Limb (tissue), 2 donors: Measurements from ENCODE around the gene MAP1A.

Source experiments
- DNase-seq, 2 donors: peaks; one replicate each; pipeline ENCODE4 v3.0.0-alpha.2; 2016; ENCODE audit errors: extremely low spot score in 2 of 2

Gene MAP1A

GRCh38 chr15:43517354-43518196 lies at the start of gene MAP1A:
Gene MAP1A (plus strand): TSS chr15:43517608. CDS start chr15:43521474, 3,866 bp downstream.
- peak; percentile 75 to 91 for DNase-seq

DNA sequence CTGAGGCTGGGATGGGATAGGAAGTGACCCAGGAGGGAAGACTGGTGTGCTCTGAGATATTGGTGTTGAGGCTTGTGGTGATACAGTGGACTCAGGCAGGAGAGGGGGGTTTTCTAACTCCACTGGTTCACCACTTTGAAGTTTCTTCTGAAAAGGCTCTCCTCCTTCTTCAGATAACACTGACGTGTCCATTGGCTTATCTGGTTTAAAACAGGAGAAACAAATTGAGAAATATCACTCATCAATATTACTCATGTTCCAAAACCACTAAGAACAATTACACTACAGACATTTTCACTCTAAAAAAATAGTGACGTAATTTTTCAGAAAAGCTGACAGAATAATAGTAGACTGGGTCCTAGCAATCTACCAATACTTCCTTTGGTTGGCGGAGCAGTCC lies 47.5 kb upstream of the MAP1A start:
- DNase-seq = no peak

GRCh38 chr15:43471975-43472374 lies 45.4 kb upstream of the MAP1A start:
- DNase-seq = no peak

DNA sequence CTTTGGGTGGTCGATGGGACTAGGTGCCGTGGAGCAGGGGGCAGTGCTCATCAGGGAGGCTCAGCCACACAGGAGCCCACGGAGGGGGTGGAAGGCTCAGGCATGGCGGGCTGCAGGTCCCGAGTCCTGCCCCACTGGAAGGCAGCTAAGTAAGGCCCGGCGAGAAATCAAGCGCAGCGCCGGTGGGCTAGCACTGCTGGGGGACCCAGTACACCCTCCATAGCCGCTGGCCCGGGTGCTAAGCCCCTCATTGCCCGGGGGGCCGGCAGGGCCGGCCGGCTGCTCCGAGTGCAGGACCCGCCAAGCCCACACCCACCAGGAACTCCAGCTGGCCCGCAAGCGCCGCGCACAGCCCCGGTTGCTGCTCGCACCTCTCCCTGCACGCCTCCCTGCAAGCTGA lies 43.5 kb upstream of the MAP1A start:
- DNase-seq = no peak

- DNase-seq = no peak
Measured at GRCh38 chr15:43483297-43484128, 33.9 kb upstream of the MAP1A start.

DNA sequence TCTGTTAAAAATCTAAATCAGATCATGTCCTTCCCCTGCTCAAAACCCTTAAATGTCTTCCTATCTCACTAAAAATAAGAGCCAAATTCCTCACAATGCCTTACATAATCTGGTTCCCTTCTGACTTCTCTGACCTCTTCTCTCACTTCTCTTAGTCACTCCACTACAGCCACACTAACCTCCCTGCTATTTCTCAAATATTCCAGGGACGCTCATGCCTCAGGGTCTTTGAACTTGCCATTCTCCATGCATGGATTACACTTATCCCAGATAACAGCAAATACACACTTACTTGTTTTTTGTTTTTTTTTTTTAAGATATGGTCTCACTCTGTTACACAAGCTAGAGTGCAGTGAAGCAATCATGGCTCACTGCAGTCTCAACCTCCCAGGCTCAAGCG lies 33.0 kb upstream of the MAP1A start:
- no peak for DNase-seq

DNA sequence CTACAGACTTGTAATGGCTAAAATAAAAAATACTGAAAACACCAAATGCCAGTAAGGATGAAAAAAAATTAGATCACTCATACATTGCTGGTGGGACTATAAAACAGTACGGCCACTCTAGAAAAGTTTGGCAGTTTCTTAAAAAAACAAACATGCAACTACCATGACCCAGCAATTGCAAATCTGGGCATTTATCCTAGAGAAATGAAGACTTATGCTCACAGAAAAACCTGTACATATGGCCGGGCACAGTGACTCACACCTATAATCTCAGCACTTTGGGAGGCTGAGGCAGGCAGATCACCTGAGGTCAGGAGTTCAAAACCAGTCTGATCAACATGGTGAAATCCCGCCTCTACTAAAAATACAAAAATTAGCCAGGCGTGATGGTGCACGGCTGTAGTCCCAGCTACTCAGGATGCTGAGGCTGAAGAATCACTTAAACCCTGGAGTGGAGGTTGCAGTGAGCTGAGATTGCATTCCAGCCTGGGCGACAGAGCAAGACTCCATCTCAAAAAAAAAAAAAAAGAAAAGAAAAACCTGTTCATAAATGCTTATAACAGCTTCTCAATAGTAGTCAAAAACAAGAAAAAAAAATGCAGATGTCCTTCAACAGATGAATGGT lies 30.0 kb upstream of the MAP1A start:
- no peak for DNase-seq

DNA sequence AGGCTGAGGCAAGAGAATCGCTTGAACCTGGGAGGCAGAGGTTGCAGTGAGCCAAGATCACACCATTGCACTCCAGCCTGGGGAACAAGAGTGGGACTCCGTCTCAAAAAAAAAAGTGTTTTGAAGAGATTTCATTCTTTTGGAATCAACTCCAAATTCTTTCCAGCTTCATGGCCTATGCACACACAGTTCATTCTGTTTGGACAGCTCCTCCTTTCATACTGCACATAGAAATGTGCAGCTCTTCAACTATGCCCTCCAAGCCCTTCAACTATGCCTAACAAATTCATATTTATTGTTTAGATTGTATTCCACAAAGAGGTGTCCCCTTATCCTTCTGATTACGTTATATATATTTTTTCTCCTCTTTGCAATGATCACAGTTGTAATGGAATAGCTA lies 28.6 kb upstream of the MAP1A start:
- DNase-seq = no peak

DNA sequence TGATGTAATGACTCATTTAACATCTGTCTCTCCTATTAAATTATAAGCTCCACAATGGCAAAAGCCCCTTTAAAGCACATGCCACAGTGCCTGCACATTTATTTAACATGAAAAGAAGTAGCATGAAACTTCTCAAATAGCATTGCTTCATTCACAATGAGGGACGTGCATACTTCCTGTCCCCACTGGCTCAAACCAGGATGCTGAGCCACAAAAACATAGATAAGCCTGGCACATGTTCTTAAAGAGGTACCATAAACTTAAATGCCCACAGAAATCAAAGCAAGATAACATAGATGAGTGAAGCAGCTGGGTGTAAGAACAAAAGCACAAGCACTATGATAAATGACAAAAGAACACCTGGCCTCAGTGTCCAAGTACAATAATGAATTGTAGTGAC lies 28.2 kb upstream of the MAP1A start:
- no peak for DNase-seq

DNA sequence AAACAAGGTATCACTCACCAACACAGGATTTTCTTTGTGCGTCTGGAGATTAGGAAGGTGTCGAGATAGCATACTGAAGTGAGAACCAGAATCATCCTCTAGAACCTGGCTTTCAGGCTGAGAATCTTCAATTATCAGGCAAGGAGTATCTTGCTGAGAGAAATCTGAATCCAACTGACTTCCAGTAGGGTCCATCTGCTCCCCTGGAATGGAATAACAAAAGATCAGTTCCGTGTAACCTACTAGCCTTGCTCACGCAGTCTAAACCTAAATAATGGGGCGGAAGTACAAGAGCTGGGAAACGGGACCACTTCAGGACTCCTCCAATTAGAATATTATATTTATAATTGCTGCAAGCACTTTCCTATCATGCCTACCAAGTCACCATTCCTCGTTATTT lies 25.1 kb upstream of the MAP1A start:
- DNase-seq = no peak

DNA sequence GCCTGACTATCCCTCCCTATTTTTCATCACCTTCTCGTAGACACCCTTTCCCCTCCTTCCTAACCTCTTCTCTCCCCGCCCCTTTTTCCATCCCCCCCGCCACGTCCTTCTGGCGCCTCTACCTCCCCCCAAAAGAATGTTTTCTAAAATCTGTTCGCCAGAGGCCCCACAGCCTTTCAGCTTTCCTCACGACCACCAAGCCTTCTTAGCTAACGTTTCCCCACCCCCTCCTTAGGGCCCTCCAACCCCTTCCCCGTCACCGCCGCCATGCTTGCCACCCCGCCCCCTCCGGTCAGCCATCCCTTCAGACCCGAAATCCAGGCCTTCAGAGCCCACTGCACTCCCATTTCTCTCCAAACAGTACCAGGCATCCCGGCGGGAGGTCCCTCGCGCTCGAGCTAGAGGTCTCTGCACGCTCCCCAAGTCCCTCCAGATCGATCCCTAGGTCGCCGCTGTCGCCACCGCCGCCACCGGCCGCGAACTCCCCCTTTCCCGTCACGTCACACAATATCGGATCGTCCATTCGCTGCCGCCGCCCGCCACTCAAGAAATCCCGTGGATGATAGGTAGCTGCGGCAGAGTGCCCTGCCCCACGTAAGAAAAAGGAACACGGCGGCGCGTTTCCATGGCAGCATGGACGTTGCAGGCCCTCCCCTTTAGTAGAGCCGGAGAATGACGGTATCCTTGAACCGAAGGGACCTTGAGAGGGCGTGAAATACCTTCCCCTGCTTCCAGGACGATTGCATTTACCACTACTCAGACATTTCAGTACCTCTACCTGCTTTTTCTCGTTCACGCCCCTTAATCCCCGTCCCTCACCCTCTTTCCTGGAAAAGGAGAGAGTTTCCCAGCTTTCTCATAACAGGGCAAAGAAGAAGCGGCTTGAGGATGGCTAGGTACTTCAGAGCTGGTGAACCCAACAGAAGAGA lies 24.5 kb upstream of the MAP1A start, which contains the start of gene TP53BP1:
TSS of gene TP53BP1 (minus strand) at position 484 of the 929 bp plus-strand sequence. CDS start at position 371, 113 bp downstream.
- peak; percentile 95 to 97 for DNase-seq

DNA sequence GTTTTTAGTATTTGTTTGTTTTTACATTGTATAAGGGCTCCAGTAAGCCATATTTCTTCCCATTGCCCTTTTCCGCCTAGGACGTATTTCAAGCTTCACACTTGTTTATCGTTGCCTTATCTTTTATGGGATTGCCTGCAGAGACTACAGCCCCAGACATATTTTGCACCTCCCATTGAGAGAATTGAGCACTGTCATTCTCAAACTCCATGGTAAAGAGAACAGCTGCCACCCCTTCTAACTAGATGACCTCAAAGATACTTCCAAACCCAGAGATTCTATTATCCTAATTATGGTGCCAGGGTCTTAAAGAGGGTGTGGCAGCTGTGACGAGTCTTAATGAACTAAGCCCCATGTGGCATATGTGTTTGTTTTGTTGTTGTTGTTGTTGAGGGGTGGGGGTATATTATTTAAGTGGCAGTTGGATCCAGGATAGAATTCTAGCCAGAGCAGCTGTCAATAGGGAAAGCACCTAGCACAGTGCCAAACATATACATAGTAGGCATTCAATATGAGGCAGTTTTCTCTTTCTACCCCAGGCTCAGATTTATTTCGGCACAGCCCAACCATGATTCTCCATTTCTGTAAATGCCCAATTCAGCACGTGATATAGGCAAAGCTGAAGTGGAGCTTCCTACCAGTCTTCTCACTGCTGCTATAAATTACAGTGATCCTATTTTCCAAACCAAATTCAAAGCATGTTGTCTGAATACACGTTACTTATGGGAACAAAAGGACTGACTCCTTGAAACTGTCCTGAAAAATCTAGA lies 23.5 kb upstream of the MAP1A start:
- DNase-seq = no peak

DNA sequence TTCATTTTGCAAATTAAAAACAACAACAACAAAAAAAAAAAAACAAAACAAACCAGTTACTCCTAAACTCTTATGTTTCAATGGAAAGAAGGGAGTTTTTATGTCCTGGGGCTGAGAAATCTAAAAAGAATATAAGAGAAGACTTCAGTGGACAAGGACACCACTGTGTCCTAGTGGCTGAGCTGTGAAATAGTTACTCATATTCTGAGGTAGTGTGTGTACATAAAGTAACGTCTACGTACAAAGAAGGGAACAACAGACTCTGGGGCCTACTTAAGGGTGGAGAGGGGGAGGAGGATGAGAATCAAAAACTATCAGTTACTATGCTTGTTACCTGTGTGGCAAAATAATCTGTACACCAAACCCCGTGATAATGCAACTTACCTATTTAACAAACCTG lies 18.4 kb upstream of the MAP1A start:
- no peak for DNase-seq

DNA sequence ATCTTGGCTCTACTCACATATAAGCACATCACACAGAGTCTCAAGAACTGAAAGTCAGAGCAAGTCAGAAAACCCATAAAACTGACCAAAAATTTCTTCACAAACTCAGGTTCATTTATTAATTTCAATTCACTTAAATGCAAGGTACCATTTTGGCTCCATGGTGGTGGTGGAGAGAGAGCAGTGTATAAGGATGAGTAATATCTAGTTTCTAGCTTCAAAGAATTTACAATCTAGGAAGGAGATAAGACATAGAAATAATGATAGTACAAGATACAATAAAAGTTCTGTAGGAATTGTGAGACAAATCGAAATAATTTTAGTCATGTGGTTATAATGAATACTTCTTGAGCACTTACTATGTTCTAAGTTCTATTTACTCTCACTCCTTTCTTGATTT lies 17.8 kb upstream of the MAP1A start:
- DNase-seq = no peak

- DNase-seq = peak in 1 of 2 donors; percentile 73
Measured at GRCh38 chr15:43505738-43506137, 11.7 kb upstream of the MAP1A start.

DNA sequence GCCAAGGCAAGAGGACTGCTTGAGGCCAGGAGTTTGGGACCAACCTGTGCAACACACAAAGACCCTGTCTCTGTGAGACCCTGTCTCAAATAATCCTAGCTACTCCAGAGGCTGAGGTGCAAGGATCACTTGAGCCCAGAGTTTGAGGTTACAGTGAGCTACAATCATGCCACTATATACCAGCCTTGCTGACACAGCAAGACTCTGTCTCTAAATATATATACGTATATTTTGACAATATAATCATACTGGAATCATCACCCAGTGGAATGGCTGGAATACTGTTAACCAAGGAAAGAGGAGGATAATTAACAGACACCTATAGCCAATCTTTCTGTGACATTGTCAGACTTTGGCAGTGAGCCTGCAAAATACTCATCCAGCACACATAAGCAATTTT lies 9.0 kb upstream of the MAP1A start:
- DNase-seq = no peak

DNA sequence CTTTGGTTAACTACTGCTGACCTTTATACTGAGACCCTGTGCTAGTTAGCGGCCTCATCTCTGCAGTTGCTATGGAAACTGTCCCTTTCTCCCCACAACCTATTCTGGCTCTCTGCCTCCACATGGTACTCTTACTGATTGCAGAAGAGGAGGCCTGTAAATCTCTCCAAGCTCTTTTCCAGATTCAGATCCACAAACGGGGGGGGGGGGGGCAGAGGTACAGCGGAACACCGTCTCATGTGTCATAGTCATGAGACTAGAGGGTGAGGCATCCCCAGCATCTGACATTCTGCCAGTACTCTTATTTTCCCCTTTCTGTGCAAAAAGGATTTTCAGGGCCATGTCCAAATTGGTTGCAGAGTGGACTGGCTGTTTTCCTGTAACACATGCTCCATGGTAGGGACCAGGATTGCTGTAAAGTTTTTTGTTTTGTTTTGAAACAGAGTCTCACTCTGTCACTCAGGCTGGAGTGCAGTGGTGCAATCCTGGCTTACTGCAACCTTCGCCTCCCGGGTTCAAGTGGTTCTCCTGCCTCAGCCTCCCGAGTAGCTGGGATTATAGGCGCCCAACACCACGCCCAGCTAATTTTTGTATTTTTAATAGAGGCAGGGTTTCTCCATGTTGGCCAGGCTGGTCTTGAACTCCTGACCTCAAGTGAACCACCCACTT lies 8.3 kb upstream of the MAP1A start:
- DNase-seq = no peak

GRCh38 chr15:43509660-43510199 lies 7.7 kb upstream of the MAP1A start:
- DNase-seq = no peak
